SU-DHL-6 (cell line): ENCODE results near the gene CEACAM18.

Source experiments
- H2AFZ ChIP-seq: fragments of 200-600 bp; sonication (generic); 2 replicates; pipeline ENCODE4 v1.6.1; 2014; ENCODE audit warnings: low read depth, mild to moderate bottlenecking, moderate library complexity, mixed read lengths, antibody characterized with exemption, low read length; ENCODE audit not compliant: severe bottlenecking
- H3F3A ChIP-seq: fragments of 200-600 bp; shearing (Covaris generic); 2 replicates; pipeline ENCODE4 v1.6.0; 2016; ENCODE audit warnings: antibody characterized with exemption, mild to moderate bottlenecking; ENCODE audit not compliant: insufficient read depth
- H3K27ac ChIP-seq: fragments of 200-600 bp; sonication (generic); 2 replicates; pipeline ENCODE4 v1.5.1; 2016; ENCODE audit warnings: low read depth, mild to moderate bottlenecking, low read length, moderate library complexity, mixed read lengths
- H3K27me3 ChIP-seq: fragments of 200-600 bp; sonication (generic), shearing (Covaris generic); 2 replicates; pipeline ENCODE4 v1.6.0; 2014; ENCODE audit warnings: mild to moderate bottlenecking, low read length
- H3K36me3 ChIP-seq: fragments of 200-600 bp; sonication (generic); 2 replicates; pipeline ENCODE4 v1.6.1; 2014; ENCODE audit warnings: mild to moderate bottlenecking, low read length, mixed read lengths
- H3K4me2 ChIP-seq: fragments of 300-600, 200-600 bp; shearing (Covaris generic), sonication (generic); 2 replicates; pipeline ENCODE4 v1.6.0; 2014; ENCODE audit warnings: low read length, low read depth, mild to moderate bottlenecking; ENCODE audit not compliant: poor library complexity, severe bottlenecking
- H3K4me3 ChIP-seq: fragments of 200-600 bp; sonication (generic); 2 replicates; pipeline ENCODE4 v1.5.1; 2014; ENCODE audit warnings: antibody characterized with exemption, low read length, mild to moderate bottlenecking, mixed read lengths; ENCODE audit not compliant: insufficient read depth, poor library complexity, severe bottlenecking
- H3K79me2 ChIP-seq: fragments of 200-600 bp; sonication (generic); 2 replicates; pipeline ENCODE4 v1.6.1; 2014; ENCODE audit warnings: mild to moderate bottlenecking, low read length, moderate library complexity; ENCODE audit not compliant: insufficient read depth
- H3K9ac ChIP-seq: fragments of 200-600 bp; sonication (generic); 2 replicates; pipeline ENCODE4 v1.7.0; 2014; ENCODE audit warnings: mild to moderate bottlenecking, low read length
- H3K9me2 ChIP-seq: fragments of 200-600 bp; sonication (generic); replicated peaks from 2 replicates; pipeline ENCODE4 v1.6.1; 2014; ENCODE audit warnings: low read length; ENCODE audit not compliant: insufficient read depth
- H3K9me3 ChIP-seq: fragments of 200-600 bp; sonication (generic); 2 replicates; pipeline ENCODE4 v1.6.1; 2014; ENCODE audit warnings: low read length, mixed read lengths; ENCODE audit not compliant: insufficient read depth
- H4K20me1 ChIP-seq: fragments of 200-600 bp; sonication (generic); 2 replicates; pipeline ENCODE4 v1.6.1; 2014; ENCODE audit warnings: low read depth, mild to moderate bottlenecking, antibody characterized with exemption, low read length, moderate library complexity, mixed read lengths
- EZH2phosphoT487 ChIP-seq: fragments of 200-600 bp; sonication (generic), shearing (Covaris generic); conservative IDR thresholded peaks from 2 replicates; pipeline ENCODE4 v1.6.1; 2018; ENCODE audit warnings: mild to moderate bottlenecking, antibody characterized with exemption, low read length, moderate library complexity, mixed read lengths
- TF ChIP-seq, protein P1 (sequence below): fragments of 200-600 bp; sonication (generic); IDR thresholded peaks from one replicate; pipeline ENCODE4 v1.5.1; 2017; ENCODE audit warnings: antibody characterized with exemption, mild to moderate bottlenecking, low read length, moderate library complexity; ENCODE audit not compliant: insufficient read depth, poor library complexity, severe bottlenecking

Gene CEACAM18

DNA sequence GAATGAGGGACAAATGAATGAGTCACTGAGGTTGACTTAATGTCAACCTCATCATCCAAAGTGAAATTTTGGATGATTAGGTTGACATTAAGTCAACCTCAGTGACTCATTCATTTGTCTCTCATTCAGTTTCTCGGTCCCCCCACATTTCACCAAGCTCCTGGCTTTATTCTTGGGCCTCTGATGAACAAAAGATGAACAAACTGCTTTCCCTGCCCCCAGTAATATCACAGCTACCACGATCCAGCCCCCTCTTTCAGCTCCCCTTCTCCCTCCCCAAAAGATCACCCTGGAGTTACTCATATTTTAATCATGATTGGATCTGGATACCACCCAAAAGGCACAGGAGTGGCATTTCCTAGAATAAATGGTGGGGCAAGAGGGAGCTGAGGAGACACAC is 10.8 kb downstream of the CEACAM18 start:
- Histone ChIP-seq H2AFZ (no peak overlapping the region), H3K9me3 (no peaks in the 10 kb centered on the region), H4K20me1 (no peaks in the 10 kb centered on the region), H3K27me3 (no peaks in the 10 kb centered on the region), H3K4me3 (no peak overlapping the region), H3F3A (no peaks in the 10 kb centered on the region), H3K9ac (no peak overlapping the region), H3K4me2 (no peak overlapping the region), H3K27ac (no peak overlapping the region), H3K79me2 (no peaks in the 10 kb centered on the region), H3K9me2 (no peaks in the 10 kb centered on the region), H3K36me3 (no peaks in the 10 kb centered on the region)
- no peak for TF ChIP-seq EZH2phosphoT487
- TF ChIP-seq, protein P1, sequence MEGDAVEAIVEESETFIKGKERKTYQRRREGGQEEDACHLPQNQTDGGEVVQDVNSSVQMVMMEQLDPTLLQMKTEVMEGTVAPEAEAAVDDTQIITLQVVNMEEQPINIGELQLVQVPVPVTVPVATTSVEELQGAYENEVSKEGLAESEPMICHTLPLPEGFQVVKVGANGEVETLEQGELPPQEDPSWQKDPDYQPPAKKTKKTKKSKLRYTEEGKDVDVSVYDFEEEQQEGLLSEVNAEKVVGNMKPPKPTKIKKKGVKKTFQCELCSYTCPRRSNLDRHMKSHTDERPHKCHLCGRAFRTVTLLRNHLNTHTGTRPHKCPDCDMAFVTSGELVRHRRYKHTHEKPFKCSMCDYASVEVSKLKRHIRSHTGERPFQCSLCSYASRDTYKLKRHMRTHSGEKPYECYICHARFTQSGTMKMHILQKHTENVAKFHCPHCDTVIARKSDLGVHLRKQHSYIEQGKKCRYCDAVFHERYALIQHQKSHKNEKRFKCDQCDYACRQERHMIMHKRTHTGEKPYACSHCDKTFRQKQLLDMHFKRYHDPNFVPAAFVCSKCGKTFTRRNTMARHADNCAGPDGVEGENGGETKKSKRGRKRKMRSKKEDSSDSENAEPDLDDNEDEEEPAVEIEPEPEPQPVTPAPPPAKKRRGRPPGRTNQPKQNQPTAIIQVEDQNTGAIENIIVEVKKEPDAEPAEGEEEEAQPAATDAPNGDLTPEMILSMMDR = no peak

DNA sequence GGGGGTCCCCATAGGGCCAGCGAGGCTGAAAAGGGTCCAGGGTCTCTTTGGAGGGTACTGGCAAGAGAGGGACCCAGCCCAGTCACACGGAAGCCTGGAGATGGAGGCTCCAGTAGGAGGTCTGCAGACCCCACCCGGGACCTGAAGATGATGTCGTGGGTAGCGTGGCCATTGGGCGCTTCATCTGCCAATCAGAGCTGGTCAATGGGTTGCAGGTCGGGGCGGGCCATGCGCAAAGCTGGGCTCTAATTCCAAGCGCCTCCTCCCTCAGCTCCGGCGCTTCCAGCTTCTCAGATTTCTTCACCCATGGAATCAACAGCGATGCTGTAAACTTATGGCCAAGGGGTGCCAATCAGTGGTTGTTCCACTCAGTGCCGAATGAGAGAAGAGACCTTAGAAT is 12.3 kb downstream of the CEACAM18 start:
- no peak overlapping the region for H3K9ac ChIP-seq
- no peak overlapping the region for H2AFZ ChIP-seq
- TF ChIP-seq, protein P1 = no peak
- no peak for TF ChIP-seq EZH2phosphoT487
- no peaks in the 10 kb centered on the region for H4K20me1 ChIP-seq
- no peaks in the 10 kb centered on the region for H3K27me3 ChIP-seq
- H3K4me3 ChIP-seq = no peak overlapping the region
- no peaks in the 10 kb centered on the region for H3K36me3 ChIP-seq
- H3K79me2 ChIP-seq = no peaks in the 10 kb centered on the region
- no peaks in the 10 kb centered on the region for H3F3A ChIP-seq
- H3K9me3 ChIP-seq = no peaks in the 10 kb centered on the region
- H3K9me2 ChIP-seq = no peaks in the 10 kb centered on the region
- H3K27ac ChIP-seq = no peak overlapping the region
- no peak overlapping the region for H3K4me2 ChIP-seq

DNA sequence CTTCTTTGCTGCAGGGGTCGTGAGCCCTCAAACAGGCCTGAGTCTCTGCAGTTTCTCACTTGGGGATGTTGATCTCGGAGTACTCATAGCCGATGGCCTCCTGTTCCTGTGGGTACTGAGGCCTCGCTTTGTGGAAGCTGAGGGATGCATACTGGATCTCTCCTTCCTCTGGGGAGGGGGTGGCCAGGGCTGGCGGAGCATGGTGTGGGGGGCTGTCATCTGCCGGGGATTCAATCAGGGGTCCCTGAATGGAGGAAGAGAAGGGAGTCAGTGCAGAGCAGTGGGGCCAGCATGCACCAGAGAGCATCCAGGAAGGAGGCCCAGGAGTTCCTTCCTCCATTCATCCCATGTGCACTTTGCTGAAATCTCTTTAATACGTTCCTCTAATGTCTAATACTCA is 13.2 kb downstream of the CEACAM18 start:
- H3K4me3 ChIP-seq = no peak overlapping the region
- H3F3A ChIP-seq = no peaks in the 10 kb centered on the region
- no peak overlapping the region for H3K4me2 ChIP-seq
- no peaks in the 10 kb centered on the region for H4K20me1 ChIP-seq
- no peaks in the 10 kb centered on the region for H3K9me3 ChIP-seq
- no peak overlapping the region for H2AFZ ChIP-seq
- H3K36me3 ChIP-seq = no peaks in the 10 kb centered on the region
- H3K27me3 ChIP-seq = no peaks in the 10 kb centered on the region
- H3K27ac ChIP-seq = no peak overlapping the region
- H3K79me2 ChIP-seq = no peaks in the 10 kb centered on the region
- TF ChIP-seq, protein P1 = no peak
- TF ChIP-seq EZH2phosphoT487 = no peak
- H3K9ac ChIP-seq = no peak overlapping the region
- H3K9me2 ChIP-seq = no peaks in the 10 kb centered on the region
